Measurements from ENCODE around the gene VILL.

GRCh38 chr3:38006031-38006430 is 15.4 kb downstream of the VILL start:
- TF ChIP-seq, protein P1, sequence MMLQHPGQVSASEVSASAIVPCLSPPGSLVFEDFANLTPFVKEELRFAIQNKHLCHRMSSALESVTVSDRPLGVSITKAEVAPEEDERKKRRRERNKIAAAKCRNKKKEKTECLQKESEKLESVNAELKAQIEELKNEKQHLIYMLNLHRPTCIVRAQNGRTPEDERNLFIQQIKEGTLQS (IDR thresholded peaks at IDR 0.05): no peak
- TF ChIP-seq, protein P2, sequence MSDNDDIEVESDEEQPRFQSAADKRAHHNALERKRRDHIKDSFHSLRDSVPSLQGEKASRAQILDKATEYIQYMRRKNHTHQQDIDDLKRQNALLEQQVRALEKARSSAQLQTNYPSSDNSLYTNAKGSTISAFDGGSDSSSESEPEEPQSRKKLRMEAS (IDR thresholded peaks at IDR 0.05): no peak
- TF ChIP-seq, protein P3, sequence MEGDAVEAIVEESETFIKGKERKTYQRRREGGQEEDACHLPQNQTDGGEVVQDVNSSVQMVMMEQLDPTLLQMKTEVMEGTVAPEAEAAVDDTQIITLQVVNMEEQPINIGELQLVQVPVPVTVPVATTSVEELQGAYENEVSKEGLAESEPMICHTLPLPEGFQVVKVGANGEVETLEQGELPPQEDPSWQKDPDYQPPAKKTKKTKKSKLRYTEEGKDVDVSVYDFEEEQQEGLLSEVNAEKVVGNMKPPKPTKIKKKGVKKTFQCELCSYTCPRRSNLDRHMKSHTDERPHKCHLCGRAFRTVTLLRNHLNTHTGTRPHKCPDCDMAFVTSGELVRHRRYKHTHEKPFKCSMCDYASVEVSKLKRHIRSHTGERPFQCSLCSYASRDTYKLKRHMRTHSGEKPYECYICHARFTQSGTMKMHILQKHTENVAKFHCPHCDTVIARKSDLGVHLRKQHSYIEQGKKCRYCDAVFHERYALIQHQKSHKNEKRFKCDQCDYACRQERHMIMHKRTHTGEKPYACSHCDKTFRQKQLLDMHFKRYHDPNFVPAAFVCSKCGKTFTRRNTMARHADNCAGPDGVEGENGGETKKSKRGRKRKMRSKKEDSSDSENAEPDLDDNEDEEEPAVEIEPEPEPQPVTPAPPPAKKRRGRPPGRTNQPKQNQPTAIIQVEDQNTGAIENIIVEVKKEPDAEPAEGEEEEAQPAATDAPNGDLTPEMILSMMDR (IDR thresholded peaks at IDR 0.05 in 2 of 3, conservative IDR thresholded peaks at IDR 0.05 in 1 of 3; ENCODE audit: borderline replicate concordance in 1 of 3, insufficient read depth in 1 of 3, low read depth in 2 of 3, low read length in 2 of 3): no peak
- no peak for TF ChIP-seq JUND (IDR thresholded peaks at IDR 0.05)
